NCI-H1105 (cell line): ENCODE data around the gene KLK15.
"Not testable (repeated sequence)": the region's sequence is repeated elsewhere in the genome, so short reads cannot be mapped to it uniquely, and the experiment has no call there.

Experiments used
- DNase-seq: peaks from one replicate; lab custom pipeline; 2025; lab: John Stamatoyannopoulos, UW

KLK15 gene

DNA sequence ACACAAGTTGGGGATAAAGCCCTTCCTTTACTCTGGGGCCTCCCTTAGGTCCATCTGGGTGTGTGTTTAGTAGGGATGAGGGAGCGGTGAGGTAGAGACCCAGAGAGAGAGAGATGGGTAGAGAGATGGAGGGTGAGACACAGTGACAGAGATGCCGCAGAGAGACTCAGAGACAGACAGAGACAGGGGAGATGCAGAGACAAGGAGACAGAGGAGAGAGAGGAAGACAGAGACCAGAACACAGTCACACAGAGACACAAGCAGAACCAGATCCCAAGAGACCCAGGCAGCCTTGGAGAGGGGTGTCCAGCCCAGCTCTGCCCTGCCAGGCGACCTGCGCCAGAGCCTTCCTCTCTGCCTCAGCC lies 12.1 kb downstream of the KLK15 start:
- no peak for DNase-seq

GRCh38 chr19:50820549-50821247 lies 12.7 kb downstream of the KLK15 start:
- DNase-seq: no peak

GRCh38 chr19:50820086-50820485 lies 13.3 kb downstream of the KLK15 start:
- no peak for DNase-seq

GRCh38 chr19:50819636-50820035 lies 13.7 kb downstream of the KLK15 start:
- DNase-seq: no peak

GRCh38 chr19:50818859-50819472 lies 14.4 kb downstream of the KLK15 start:
- no peak for DNase-seq

DNA sequence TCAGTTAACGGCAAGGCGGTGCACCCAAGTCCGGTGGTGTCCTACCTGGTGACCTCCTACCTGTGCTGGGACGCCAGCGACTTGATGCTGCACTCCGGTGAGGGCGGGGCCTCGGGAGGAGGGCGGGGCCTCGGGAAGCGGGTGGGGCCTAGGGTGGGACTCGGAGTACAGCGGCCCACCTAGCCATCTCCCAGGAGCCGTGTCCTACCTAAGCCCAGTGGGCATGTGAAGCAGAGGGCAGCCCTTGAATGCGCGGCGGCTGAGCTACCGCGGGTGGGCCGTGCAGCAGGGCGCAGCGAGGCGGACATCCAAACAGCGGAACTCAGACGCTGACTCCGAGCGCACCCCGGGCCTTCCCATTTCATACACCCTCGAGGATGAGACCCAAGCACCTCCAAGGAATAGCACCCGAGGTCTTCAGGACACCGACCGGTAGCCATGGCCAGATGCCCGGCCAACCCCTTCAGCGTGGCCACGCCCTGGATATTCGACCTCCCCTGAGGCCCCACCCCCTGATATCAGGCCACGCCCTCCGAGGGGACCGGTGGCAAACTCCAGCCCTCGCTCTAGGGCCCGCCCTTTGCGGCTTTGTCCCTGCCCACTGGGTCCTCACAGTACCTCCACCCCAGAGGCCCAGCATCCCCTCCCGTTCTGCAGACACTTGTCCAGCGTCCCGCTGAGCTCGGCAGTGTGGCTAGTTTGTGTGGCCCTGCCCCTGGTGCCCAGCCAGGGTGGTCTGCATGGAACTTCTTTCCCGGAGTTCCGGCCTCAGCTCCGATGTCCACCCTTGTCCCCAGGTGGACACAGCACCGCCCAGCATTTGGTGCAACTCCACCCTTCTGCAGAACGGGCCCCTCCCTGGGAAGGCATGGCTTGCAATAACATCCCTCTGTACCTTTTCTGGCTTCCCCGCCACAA lies 15.2 kb downstream of the KLK15 start:
- DNase-seq: peak; percentile 73

DNA sequence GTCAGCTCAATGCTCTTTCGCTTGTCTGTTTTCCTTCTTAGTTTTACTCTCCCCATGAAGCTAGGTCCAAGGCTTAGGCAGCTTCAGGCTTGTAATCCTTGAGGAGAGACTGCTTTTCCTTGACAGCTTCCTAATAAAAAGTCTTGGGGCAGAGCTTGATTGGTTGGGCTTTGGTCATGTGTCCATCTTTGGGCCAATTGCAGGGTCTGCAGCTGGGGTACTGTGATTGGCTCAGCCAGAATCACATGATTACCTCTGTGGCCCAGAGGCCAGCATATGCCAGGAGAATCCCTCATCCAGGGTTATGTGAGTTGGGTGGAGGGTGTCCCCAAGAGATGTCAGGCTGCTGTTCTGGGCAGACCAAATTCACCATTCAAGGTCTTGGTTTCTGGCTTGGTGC lies 17.9 kb downstream of the KLK15 start:
- no peak for DNase-seq

- DNase-seq: no peak
Measured at GRCh38 chr19:50814883-50815282, 18.5 kb downstream of the KLK15 start.

- DNase-seq: no peak
Measured at GRCh38 chr19:50812474-50812873, 20.9 kb downstream of the KLK15 start.

DNA sequence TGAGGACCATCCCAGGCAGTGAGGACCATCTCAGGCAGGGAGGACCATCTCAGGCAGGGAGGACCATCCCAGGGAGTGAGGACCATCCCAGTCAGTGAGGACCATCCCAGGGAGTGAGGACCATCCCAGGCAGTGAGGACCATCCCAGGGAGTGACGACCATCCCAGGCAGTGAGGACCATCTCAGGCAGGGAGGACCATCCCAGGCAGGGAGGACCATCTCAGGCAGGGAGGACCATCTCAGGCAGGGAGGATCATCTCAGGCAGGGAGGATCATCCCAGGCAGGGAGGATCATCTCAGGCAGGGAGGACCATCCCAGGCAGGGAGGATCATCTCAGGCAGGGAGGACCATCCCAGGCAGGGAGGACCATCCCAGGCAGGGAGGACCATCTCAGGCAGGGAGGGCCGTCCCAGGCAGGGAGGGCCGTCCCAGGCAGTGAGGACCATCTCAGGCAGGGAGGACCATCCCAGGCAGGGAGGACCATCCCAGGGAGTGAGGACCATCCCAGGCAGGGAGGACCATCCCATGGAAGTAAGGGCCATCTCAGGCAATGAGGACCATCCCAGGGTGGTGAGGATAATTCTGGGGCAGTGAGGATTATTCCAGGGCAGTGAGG lies 21.6 kb downstream of the KLK15 start:
- DNase-seq: not testable (repeated sequence)

DNA sequence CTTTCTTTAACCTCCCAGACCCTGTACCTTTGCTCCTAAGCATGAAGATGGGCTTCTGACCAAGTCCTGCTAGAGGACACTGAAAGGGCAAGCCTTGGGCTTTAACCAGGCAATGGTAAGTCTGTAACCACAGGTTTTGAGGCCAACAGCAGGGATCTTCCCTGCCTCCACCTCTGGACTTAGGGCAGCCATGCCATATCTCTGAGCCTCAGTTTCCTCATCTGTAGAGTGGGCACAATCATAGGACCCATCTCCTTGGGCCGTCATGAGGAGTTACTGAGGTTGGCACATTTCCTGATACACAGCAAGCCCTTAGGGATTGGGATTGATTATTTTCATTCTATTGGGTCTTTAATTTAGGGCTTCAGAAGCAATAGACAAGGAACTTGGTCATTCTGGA lies 24.5 kb downstream of the KLK15 start:
- DNase-seq: no peak

DNA sequence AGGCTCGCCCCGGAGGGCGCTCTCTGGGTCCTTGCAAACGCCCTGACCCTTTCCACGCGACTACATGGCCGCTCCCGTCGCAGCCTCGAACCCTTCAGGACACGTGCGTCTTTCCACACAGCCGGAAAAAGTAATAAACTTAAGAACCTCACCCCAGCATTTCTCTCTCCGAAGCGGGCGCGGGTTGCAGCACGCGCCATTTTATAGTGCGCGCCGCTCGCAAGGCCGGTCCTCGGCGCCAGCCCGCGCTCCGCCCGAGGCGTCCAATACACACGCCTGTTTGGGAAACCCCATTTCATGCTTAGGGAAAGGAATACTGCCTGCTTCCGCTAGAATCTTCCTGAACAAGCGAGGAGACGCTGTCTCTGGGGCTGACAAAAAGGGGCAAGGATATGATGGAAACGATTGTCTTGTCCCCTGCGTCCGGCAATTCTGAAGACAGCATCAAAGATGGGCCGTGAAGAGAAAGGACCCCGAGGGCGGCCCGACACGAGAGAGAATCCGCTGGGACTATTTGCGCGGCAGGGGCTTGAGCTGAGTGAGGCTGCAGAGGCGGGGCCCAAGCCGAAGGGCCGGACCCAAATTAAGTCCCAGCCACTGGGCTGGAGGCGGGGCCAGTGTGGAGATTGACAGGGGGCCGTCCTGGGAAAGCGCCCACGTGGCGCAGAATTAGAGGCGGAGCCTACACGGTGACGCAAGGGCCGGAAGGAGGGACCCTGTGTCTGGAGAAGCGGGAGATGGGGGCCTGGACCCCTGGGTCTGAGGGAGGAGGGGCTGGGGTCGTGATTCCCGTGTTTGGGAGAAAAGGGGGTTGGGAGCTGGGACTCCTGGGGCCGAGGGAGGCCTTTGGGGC lies 28.7 kb downstream of the KLK15 start:
- peak; percentile 100 for DNase-seq

- DNase-seq: peak; percentile 46
Measured at GRCh38 chr19:50803633-50804419, 29.5 kb downstream of the KLK15 start.

DNA sequence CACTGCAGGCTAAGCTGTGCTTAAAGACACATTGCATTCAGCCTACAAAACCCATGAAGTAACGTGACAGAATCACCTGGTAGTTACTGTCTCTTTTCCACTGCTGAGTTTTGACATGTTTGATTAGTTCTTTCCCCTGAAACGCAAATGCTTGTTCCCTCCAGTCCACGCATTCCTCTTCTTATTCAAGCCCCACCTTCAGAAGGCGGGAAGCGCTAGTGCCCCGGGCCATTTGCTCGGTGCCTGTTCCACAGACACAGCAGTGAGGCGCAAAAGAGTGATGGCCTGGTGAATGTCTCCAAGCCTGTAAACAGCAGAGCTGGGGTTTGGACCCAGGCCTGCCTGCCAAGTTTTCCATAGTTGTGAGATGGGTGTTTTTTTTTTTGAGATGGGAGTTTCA lies 32.3 kb downstream of the KLK15 start:
- DNase-seq: no peak

- no peak for DNase-seq
Measured at GRCh38 chr19:50799547-50799851, 33.9 kb downstream of the KLK15 start.

DNA sequence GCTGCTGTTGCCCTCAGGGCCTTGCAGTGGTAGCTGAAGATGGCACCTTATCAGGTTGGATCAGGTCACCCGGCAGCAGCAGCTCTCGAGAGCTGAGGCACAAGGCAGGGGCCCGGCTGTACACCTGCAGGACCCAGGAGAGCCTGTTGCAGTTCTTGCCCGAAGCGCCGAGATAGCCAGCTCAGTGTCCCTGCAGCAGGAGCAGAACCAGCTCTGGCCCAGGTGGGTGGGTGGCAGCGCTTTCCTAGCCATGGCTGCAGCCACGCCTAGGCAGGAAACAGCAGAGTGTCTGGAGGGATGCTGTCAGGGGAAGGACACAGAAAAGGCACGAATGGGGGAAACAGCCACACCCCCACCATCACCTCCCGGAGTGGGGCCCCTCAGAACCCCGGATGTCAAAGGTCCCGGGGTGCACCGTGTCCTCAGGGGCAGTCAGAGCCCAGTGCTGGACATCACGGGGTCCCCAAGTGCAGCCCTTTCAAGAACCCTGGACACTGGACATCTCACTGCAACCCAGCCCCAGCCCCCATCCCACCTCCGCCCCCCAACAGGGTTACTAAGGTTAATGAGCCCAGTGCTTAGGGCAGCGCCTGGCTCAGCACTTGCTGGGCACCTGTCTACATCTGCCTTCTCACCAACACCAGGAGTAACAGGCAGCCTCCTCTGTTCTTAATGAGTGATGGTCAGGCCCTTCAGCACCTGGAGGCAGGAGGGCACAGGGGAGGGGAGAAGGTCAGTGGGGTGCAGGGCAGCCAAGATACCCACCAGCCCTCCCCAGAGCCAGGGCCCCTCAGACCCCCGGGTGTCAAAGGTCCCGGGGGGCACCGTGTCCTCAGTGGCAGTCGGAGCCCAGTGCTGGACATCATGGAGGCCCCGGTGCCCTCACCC lies 34.5 kb downstream of the KLK15 start:
- DNase-seq: no peak

GRCh38 chr19:50797781-50798658 lies 35.4 kb downstream of the KLK15 start:
- no peak for DNase-seq

DNA sequence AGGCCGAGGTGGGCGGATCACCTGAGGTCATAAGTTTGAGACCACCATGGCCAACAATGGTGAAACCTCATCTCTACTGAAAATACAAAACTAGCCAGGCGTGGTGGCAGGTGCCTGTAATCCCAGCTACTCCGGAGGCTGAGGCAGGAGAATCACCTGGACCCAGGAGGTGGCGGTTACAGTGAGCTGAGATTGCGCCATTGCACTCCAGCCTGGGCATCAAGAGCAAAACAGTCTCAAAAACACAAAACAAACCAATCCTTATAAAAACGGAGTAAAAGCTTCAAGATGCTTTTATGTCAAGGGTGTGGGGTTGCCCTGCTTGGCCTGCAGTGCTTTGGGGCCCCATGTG lies 36.0 kb downstream of the KLK15 start:
- DNase-seq: no peak
